ENCODE results near the gene ARHGEF25. TPM values are rescaled to one million over a fixed set of nuclear protein-coding genes. Genes with fewer than 3 reads are reported as not detected.

Gene ARHGEF25
- total RNA-seq, 1 experiment from 2014 or later = 2.2 TPM

DNA sequence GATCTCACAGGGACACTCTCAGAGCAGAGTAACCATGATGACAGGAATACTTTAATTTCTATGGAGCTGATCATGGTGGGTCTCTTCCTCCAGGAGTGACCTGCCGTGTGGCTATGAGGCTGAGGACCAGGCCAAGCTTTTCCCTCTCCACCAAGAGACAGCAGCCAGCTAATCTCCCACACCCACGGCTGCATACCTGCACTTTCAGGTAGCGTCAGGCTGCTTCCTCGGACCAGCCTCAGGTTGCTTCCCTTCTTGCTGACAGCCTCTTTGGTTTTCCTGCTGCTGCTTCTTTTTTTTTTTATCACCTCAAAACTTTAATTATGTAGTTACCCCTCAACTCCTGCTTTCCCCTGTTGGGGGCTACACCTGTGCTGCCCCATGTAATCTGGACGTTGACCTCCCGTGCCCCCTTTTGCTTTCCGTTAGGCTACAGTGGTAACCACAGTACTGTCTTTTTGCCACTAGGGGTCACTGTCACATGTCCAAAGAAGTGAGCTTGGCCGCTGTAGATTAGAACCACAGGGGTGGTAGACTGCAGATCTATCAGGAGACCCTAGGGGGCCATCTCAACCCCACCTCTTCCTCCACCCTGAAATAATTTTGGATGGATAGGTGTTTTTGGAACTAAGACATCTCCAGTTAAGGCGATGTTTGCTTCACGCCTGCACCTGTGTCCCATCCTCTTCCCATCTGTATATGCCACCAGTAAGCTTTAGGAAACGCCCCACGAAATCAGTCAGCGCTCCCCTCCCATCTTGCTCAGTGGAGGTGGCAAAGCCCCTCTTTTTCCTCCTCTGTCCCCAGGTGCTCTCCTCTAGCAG lies 28.0 kb upstream of the ARHGEF25 start:
- intact Hi-C loops (cut with micrococcal nuclease; ENCODE audit: unreplicated experiment) = loop anchor here (1.0 to 5.0 kb wide), 4 partner anchors 38 to 322 kb away; partner anchors contain the start of gene OS9
- Mint-ChIP-seq H3K36me3 (ENCODE audit: insufficient read depth, unreplicated experiment) (no peaks in the 10 kb centered on the region), H3K9me3 (ENCODE audit: low read depth, unreplicated experiment) (no peaks in the 10 kb centered on the region), H3K27ac (ENCODE audit: unreplicated experiment) (peak overlapping the region; percentile 18), H3K4me1 (ENCODE audit: low read depth, unreplicated experiment) (peaks cover 15% of the 10 kb centered on the region), H3K4me3 (ENCODE audit: low read depth, unreplicated experiment) (no peak overlapping the region), H3K27me3 (ENCODE audit: unreplicated experiment) (peaks cover 13% of the 10 kb centered on the region)
- peak; percentile 80 for DNase-seq
- no TSS peak for BruUV-seq (replicated peaks)
- peak; percentile 91 for TF ChIP-seq CTCF (IDR thresholded peaks at IDR 0.05; ENCODE audit: unreplicated experiment)
- CTCF ChIA-PET = interaction anchor here (0.5 to 1.9 kb wide), 21 partner anchors 8 to 173 kb away, joined by 3 to 17 read pairs (median 4); partner anchors contain the start of genes ARHGEF25, B4GALNT1, DCTN2 and DTX3

DNA sequence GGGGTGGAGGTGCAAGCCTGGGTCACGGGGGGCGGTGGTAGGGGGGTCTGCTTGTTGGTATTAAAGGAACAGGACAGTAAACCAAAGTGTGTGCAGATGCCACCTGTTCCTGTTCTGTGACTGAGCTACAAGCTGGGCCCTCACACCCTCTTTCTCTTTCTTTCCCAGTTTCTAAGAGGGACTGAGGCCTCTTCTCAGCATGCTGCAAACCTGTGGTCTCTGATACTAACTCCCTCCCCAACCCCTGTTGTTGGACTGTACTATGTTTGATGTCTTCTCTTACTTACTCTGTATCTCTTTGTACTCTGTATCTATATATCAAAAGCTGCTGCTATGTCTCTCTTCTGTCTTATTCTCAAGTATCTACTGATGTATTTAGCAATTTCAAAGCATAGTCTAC lies 27.2 kb upstream of the ARHGEF25 start:
- no peak for DNase-seq
- no TSS peak for BruUV-seq (replicated peaks)
- no peak for TF ChIP-seq CTCF (IDR thresholded peaks at IDR 0.05; ENCODE audit: unreplicated experiment)
- Mint-ChIP-seq H3K36me3 (ENCODE audit: insufficient read depth, unreplicated experiment) (no peaks in the 10 kb centered on the region), H3K4me3 (ENCODE audit: low read depth, unreplicated experiment) (no peak overlapping the region), H3K27ac (ENCODE audit: unreplicated experiment) (no peak overlapping the region), H3K27me3 (ENCODE audit: unreplicated experiment) (peaks cover 8% of the 10 kb centered on the region), H3K4me1 (ENCODE audit: low read depth, unreplicated experiment) (peaks cover 15% of the 10 kb centered on the region), H3K9me3 (ENCODE audit: low read depth, unreplicated experiment) (no peaks in the 10 kb centered on the region)
- CTCF ChIA-PET = interaction anchor here (0.8 to 1.9 kb wide), 8 partner anchors 7 to 152 kb away, joined by 3 to 17 read pairs (median 5); partner anchors contain the start of gene GLI1
- intact Hi-C loops (cut with micrococcal nuclease; ENCODE audit: unreplicated experiment) = loop anchor here (5.0 kb wide), 1 partner anchor 108 kb away; the partner anchor contains the start of gene OS9

GRCh38 chr12:57584690-57585089 lies 26.5 kb upstream of the ARHGEF25 start:
- Mint-ChIP-seq H3K4me1 (ENCODE audit: low read depth, unreplicated experiment) (peaks cover 10% of the 10 kb centered on the region), H3K4me3 (ENCODE audit: low read depth, unreplicated experiment) (no peak overlapping the region), H3K27ac (ENCODE audit: unreplicated experiment) (no peak overlapping the region), H3K9me3 (ENCODE audit: low read depth, unreplicated experiment) (no peaks in the 10 kb centered on the region), H3K27me3 (ENCODE audit: unreplicated experiment) (peaks cover 8% of the 10 kb centered on the region), H3K36me3 (ENCODE audit: insufficient read depth, unreplicated experiment) (no peaks in the 10 kb centered on the region)
- CTCF ChIA-PET = interaction anchor here (1.3 to 1.5 kb wide), 2 partner anchors 9 kb away, joined by 3 to 5 read pairs; no protein-coding TSS in a partner anchor
- no peak for DNase-seq
- no peak for TF ChIP-seq CTCF (IDR thresholded peaks at IDR 0.05; ENCODE audit: unreplicated experiment)
- no TSS peak for BruUV-seq (replicated peaks)
- intact Hi-C loops (cut with micrococcal nuclease; ENCODE audit: unreplicated experiment) = loop anchor here (5.0 kb wide), 1 partner anchor 108 kb away; the partner anchor contains the start of gene OS9

DNA sequence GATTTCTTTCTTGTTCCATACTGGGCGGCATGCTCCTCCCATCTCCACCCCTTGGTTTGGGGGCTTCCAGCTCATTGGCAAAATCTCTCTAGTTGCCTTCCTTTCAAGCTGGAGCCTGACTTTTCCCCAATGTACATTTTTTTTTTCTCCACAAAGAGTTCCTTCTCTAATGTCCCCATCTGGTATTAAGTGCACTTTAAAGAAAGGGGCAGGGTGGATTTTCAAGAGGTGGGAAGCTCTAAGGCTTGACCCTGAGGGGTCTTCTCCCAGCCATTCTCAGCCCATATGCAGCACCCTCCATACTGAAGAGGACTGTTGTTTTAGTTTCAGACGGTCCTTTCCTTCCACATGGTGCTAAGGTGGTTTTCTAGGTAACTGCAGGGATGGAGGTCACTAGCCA lies 26.1 kb upstream of the ARHGEF25 start:
- Mint-ChIP-seq H3K36me3 (ENCODE audit: insufficient read depth, unreplicated experiment) (no peaks in the 10 kb centered on the region), H3K4me1 (ENCODE audit: low read depth, unreplicated experiment) (peaks cover 8% of the 10 kb centered on the region), H3K4me3 (ENCODE audit: low read depth, unreplicated experiment) (no peak overlapping the region), H3K9me3 (ENCODE audit: low read depth, unreplicated experiment) (no peaks in the 10 kb centered on the region), H3K27me3 (ENCODE audit: unreplicated experiment) (peaks cover 11% of the 10 kb centered on the region), H3K27ac (ENCODE audit: unreplicated experiment) (no peak overlapping the region)
- no TSS peak for BruUV-seq (replicated peaks)
- CTCF ChIA-PET = interaction anchor here (0.8 to 1.5 kb wide), 3 partner anchors 9 to 108 kb away, joined by 3 to 6 read pairs (median 5); no protein-coding TSS in a partner anchor
- TF ChIP-seq CTCF (IDR thresholded peaks at IDR 0.05; ENCODE audit: unreplicated experiment) = no peak
- intact Hi-C loops (cut with micrococcal nuclease; ENCODE audit: unreplicated experiment) = no loop called here
- DNase-seq = no peak
